Measurements from ENCODE around the gene UBE2U. TPM values are rescaled to one million over a fixed set of nuclear protein-coding genes. Genes with fewer than 3 reads are reported as not detected.

UBE2U gene
- total and polyA plus RNA-seq, 2 of the 8 experiments (the other 6 are each of a cell fraction or from before 2014, with no cell fraction given) = not detected

- ChIA-PET POLR2A (ENCODE audit: partially characterized antibody) (interaction anchor here (1.2 kb wide), 1 partner anchor 15 kb away, joined by 3 read pairs; no protein-coding TSS in a partner anchor), CTCF (ENCODE audit: partially characterized antibody) (interaction anchor here (0.6 to 3.0 kb wide), 5 partner anchors 55 to 578 kb away, joined by 3 to 7 read pairs (median 3); no protein-coding TSS in a partner anchor)
- Histone ChIP-seq H2BK15ac (ENCODE audit: low read length) (no peak overlapping the region), H2BK20ac (ENCODE audit: low read length) (no peak overlapping the region), H4K91ac (replicated peaks; ENCODE audit: insufficient read length, low read length) (no peak overlapping the region), H3K27me3 (replicated peaks in 1 of 4; ENCODE audit: control insufficient read depth in 3 of 4, extremely low read depth in 1 of 4, insufficient read depth in 3 of 4, low read length in 3 of 4) (no peaks in the 10 kb centered on the region), H3K27ac (ENCODE audit: low read depth, low read length) (no peak overlapping the region), H2BK5ac (ENCODE audit: low read depth, low read length) (no peak overlapping the region), H3K9me3 (ENCODE audit: insufficient read depth in 2 of 2, low read depth in 1 of 2, low read length in 1 of 2) (no peaks in the 10 kb centered on the region; a peak in 1 of 4 replicates), H3K4me2 (ENCODE audit: insufficient read depth in 1 of 2, low read depth in 2 of 2, low read length in 2 of 2) (no peak overlapping the region), H2AFZ (ENCODE audit: low read length) (no peak overlapping the region), H3K4me3 (ENCODE audit: extremely low read depth in 1 of 4, insufficient read depth in 2 of 4, low read depth in 3 of 4, low read length in 4 of 4) (no peak overlapping the region), H3K18ac (ENCODE audit: extremely low read depth, low read length) (no peak overlapping the region), H3K36me3 (ENCODE audit: control insufficient read depth in 2 of 4, insufficient read depth in 4 of 4, low read length in 3 of 4) (no peaks in the 10 kb centered on the region), H3K79me2 (ENCODE audit: control insufficient read depth in 1 of 2, insufficient read depth in 2 of 2, low read length in 2 of 2) (no peaks in the 10 kb centered on the region), H3K56ac (replicated peaks; ENCODE audit: insufficient read length, low read depth, low read length) (no peak overlapping the region), H2BK120ac (replicated peaks; ENCODE audit: low read depth, low read length) (no peak overlapping the region), H3K4me1 (replicated peaks in 1 of 4; ENCODE audit: control insufficient read depth in 3 of 4, insufficient read depth in 4 of 4, low read length in 3 of 4) (peaks cover 0 to 5% (median 0%) of the 10 kb centered on the region in 4 experiments; a peak in 2 of 7 replicates), H2BK12ac (ENCODE audit: low read depth, low read length) (no peak overlapping the region), H4K5ac (ENCODE audit: insufficient read length, low read depth, low read length) (no peak overlapping the region), H2AK5ac (ENCODE audit: low read depth, low read length) (no peak overlapping the region), H3K79me1 (ENCODE audit: low read depth, low read length) (no peaks in the 10 kb centered on the region), H3K4ac (replicated peaks; ENCODE audit: insufficient read length, low read depth, low read length) (no peak overlapping the region), H3K23ac (ENCODE audit: insufficient read length) (no peak overlapping the region), H4K20me1 (replicated peaks in 1 of 2; ENCODE audit: control insufficient read depth in 1 of 2, insufficient read depth in 2 of 2, low read length in 2 of 2) (no peaks in the 10 kb centered on the region), H3K14ac (ENCODE audit: insufficient read length) (no peak overlapping the region), H4K8ac (ENCODE audit: extremely low read depth, insufficient read depth, low read length) (no peak overlapping the region), H3K9ac (replicated peaks in 1 of 4; ENCODE audit: extremely low read depth in 1 of 4, low read depth in 3 of 4, low read length in 3 of 4) (no peak overlapping the region), H3K23me2 (ENCODE audit: low read depth, low read length) (no peaks in the 10 kb centered on the region)
- 80% methylated on average over 3 of the region's 3 CpGs; no CpG with 5 or more reads in 1 of the 2 experiments for WGBS, 2 experiments (ENCODE audit: extremely low coverage in 1 of 2, insufficient coverage in 1 of 2, insufficient read length in 1 of 2, insufficient replicate concordance in 2 of 2, low coverage in 1 of 2, low lambda C conversion rate in 2 of 2, missing lambda C conversion rate in 1 of 2)
- no peak for DNase-seq (ENCODE audit: low read depth in 1 of 2, low spot score in 2 of 2)
- TF ChIP-seq POLR2A (IDR thresholded peaks at IDR 0.05; ENCODE audit: control extremely low read depth in 1 of 2, low read depth in 2 of 2, low read length in 2 of 2) (no peak), PHF8 (conservative IDR thresholded peaks at IDR 0.05; ENCODE audit: low read depth, low read length) (no peak), HDAC2 (IDR thresholded peaks at IDR 0.05; ENCODE audit: borderline replicate concordance in 1 of 2, low read depth in 2 of 2, low read length in 2 of 2) (no peak)
- FAIRE-seq = no peak
These were observed 6.3 kb upstream of the UBE2U start for GRCh38 chr1:64197076-64197475.
